K562 (cell line): ENCODE results near the gene HAPLN3. TPM values are rescaled to one million over a fixed set of nuclear protein-coding genes. Genes with fewer than 3 reads are reported as not detected.

Experiments
- ATAC-seq: fragments of 200-7000 bp; cut with Tn5 transposase; 3 replicates; pipeline ENCODE4 v1.9.1; 2020; ENCODE audit warnings: moderate library complexity
- BruUV-seq: library from RNA; stranded (reverse); fragments of 400-500 nt; replicated peaks from 2 replicates; lab custom pipeline; 2021; lab: Mats Ljungman, UMichigan
- CTCF ChIA-PET: fragments of 300-600 bp; formaldehyde crosslinking; extraction: SDS; loops from one replicate; lab custom pipeline; 2021; ENCODE audit warnings: low intra/inter-chr PET ratio; lab: Yijun Ruan, JAX
- POLR2A ChIA-PET: fragments of 300-600, 350-650 bp; sonication (Branson Sonifier 250); formaldehyde crosslinking; extraction: SDS; loops from one replicate; lab custom pipeline; 2021; ENCODE audit warnings: antibody characterized with exemption, inconsistent platforms; lab: Yijun Ruan, JAX
- DNase-seq, 4 experiments: peaks; one replicate each; pipeline versions ENCODE4 v3.0.0 to v3.0.0-alpha.2; 2011 to 2018; ENCODE audit warnings: low spot score in 3 of 4, mixed read lengths in 3 of 4; ENCODE audit errors: extremely low read depth in 1 of 4
- FAIRE-seq: peaks from 2 replicates; lab custom pipeline; 2011; peaks lifted over from hg19 to GRCh38; lab: Jason Lieb, UNC
- H2AFZ ChIP-seq: 2 replicates; pipeline ENCODE4 v1.6.0; 2011; ENCODE audit warnings: low read depth, low read length, control low read depth, inconsistent platforms
- H3K27ac ChIP-seq: fragments of 200-600 bp; 3 replicates; pipeline ENCODE4 v1.8.0; 2011; ENCODE audit warnings: low read depth, mild to moderate bottlenecking, control low read depth, inconsistent platforms, low read length, moderate library complexity, mixed read lengths; ENCODE audit errors: extremely low read depth
- H3K27me3 ChIP-seq, 2 experiments: fragments of 300-600 bp in 1 of 2; 2 replicates in 1 of 2; 3 replicates in 1 of 2; pipeline versions ENCODE4 v1.6.0 to v1.8.0; 2011; ENCODE audit warnings: inconsistent platforms in 2 of 2, low read length in 2 of 2, mild to moderate bottlenecking in 1 of 2, mixed read lengths in 1 of 2, moderate library complexity in 1 of 2; ENCODE audit not compliant: control insufficient read depth in 2 of 2, insufficient read depth in 2 of 2
- H3K36me3 ChIP-seq: fragments of 300-600 bp; 3 replicates; pipeline ENCODE4 v1.8.0; 2011; ENCODE audit warnings: mild to moderate bottlenecking, low read length, inconsistent platforms; ENCODE audit not compliant: control insufficient read depth, insufficient read depth
- H3K4me1 ChIP-seq, 2 experiments: fragments of 200-600 bp in 1 of 2; replicated peaks in 1 of 2; 2 replicates in 1 of 2; 3 replicates in 1 of 2; pipeline versions ENCODE4 v1.5.1 to v1.8.0; 2011; ENCODE audit warnings: inconsistent platforms in 2 of 2, low read length in 2 of 2, mild to moderate bottlenecking in 1 of 2, mixed read lengths in 1 of 2, moderate library complexity in 1 of 2; ENCODE audit not compliant: control insufficient read depth in 2 of 2, insufficient read depth in 2 of 2
- H3K4me2 ChIP-seq: 2 replicates; pipeline ENCODE4 v1.6.1; 2011; ENCODE audit warnings: low read length, control low read depth, inconsistent platforms, mixed read lengths; ENCODE audit not compliant: insufficient read depth
- H3K4me3 ChIP-seq: fragments of 200-600 bp; sonication (generic), shearing (Covaris generic); 2 replicates; pipeline ENCODE4 v1.5.1; 2016; ENCODE audit warnings: control low read depth, inconsistent platforms
- H3K79me2 ChIP-seq: fragments of 200-600 bp; 3 replicates; pipeline ENCODE4 v1.8.0; 2011; ENCODE audit warnings: low read length, inconsistent platforms; ENCODE audit not compliant: control insufficient read depth, insufficient read depth
- H3K9ac ChIP-seq, 2 experiments: 2 replicates each; pipeline versions ENCODE4 v1.6.0 to v1.6.1; 2011; ENCODE audit warnings: low read depth in 2 of 2, low read length in 2 of 2, control low read depth in 1 of 2, inconsistent platforms in 1 of 2, mild to moderate bottlenecking in 1 of 2, mixed read lengths in 1 of 2; ENCODE audit not compliant: insufficient read depth in 1 of 2
- H3K9me1 ChIP-seq: one replicate; pipeline ENCODE4 v1.6.0; 2011; ENCODE audit warnings: inconsistent platforms, mild to moderate bottlenecking, low read length, moderate library complexity; ENCODE audit not compliant: control insufficient read depth, insufficient read depth
- H3K9me3 ChIP-seq: replicated peaks from 2 replicates; pipeline ENCODE4 v1.5.1; 2011; ENCODE audit warnings: low read depth, low read length, inconsistent platforms; ENCODE audit not compliant: control insufficient read depth, insufficient read depth
- H4K20me1 ChIP-seq: replicated peaks from 2 replicates; pipeline ENCODE4 v1.6.1; 2011; ENCODE audit warnings: low read length, inconsistent platforms, mixed read lengths; ENCODE audit not compliant: control insufficient read depth, insufficient read depth
- CBFA2T2 ChIP-seq: fragments of 450-650 bp; conservative IDR thresholded peaks from 2 replicates; pipeline ENCODE4 v1.6.1; 2017; ENCODE audit warnings: mild to moderate bottlenecking
- FIP1L1 ChIP-seq: fragments of 200-400 bp; formaldehyde crosslinking; IDR thresholded peaks from 2 replicates; pipeline ENCODE4 v1.6.1; 2018; ENCODE audit warnings: mild to moderate bottlenecking, low read depth, low read length; ENCODE audit not compliant: poor library complexity, severe bottlenecking
- HDAC2 ChIP-seq: fragments of 450-650 bp; IDR thresholded peaks from 2 replicates; pipeline ENCODE4 v1.6.1; 2016; ENCODE audit warnings: mild to moderate bottlenecking
- MCM2 ChIP-seq: fragments of 450-650 bp; IDR thresholded peaks from 2 replicates; pipeline ENCODE4 v1.6.1; 2017; ENCODE audit warnings: low read depth, mild to moderate bottlenecking
- NELFE ChIP-seq: IDR thresholded peaks from 2 replicates; pipeline ENCODE4 v1.6.1; 2011; ENCODE audit warnings: mild to moderate bottlenecking; ENCODE audit not compliant: insufficient read depth, insufficient read length
- PHTF2 ChIP-seq: fragments of 250-450 bp; sonication (Bioruptor Pico); IDR thresholded peaks from 2 replicates; pipeline ENCODE4 v1.5.0; 2021; ENCODE audit warnings: mild to moderate bottlenecking
- ZBTB8A ChIP-seq: fragments of 450-650 bp; IDR thresholded peaks from 2 replicates; pipeline ENCODE4 v1.6.1; 2018; ENCODE audit warnings: mild to moderate bottlenecking, moderate library complexity; ENCODE audit not compliant: partially characterized antibody
- ZNF589 ChIP-seq: fragments of 200-800 bp; sonication (Bioruptor generic); IDR thresholded peaks from 2 replicates; pipeline ENCODE4 v1.6.1; 2016; ENCODE audit warnings: low read depth, missing genetic modification characterization, missing compliant biosample characterization
- WGBS: fragments of 100-300 bp; shearing (Covaris generic); methylation state at CpG from one replicate; pipeline ENCODE4 v1.1.6; 2016; ENCODE audit warnings: low coverage, mixed read lengths; ENCODE audit not compliant: insufficient coverage; ENCODE audit errors: missing lambda C conversion rate; 5-methylcytosine and 5-hydroxymethylcytosine counted together
- in situ Hi-C: fragments of 300-500 bp; cut with MboI; formaldehyde crosslinking; loops from 4 replicates; pipeline ENCODE4 v1.15.0; 2018; ENCODE audit warnings: inconsistent platforms, mixed read lengths
- intact Hi-C: fragments of 100-400 bp; cut with micrococcal nuclease; formaldehyde crosslinking; loops from 2 replicates; pipeline ENCODE4 v1.14.2; 2022
- polyA plus RNA-seq, 8 experiments: library from polyadenylated mRNA; depleted of rRNA in 4 of 8; stranded (reverse) in 5 of 8; unstranded in 3 of 8; fragments of >200 nt; fragmentation: Nextera tagmentation in 2 of 8; fragmentation: Illumina TruSeq in 1 of 8; extraction: Ambion mirVana in 2 of 8; extraction: Trizol in 1 of 8; gene quantifications; 2 replicates each; pipeline versions ENCODE4 v1.2.1 to v1.2.3, GENCODE V29; 2011 to 2014; ENCODE audit warnings: inconsistent platforms in 1 of 8, missing spikeins in 1 of 8
- total RNA-seq, 7 experiments: library from RNA; depleted of rRNA in 6 of 7; stranded (reverse); fragments of >200 nt in 6 of 7; fragmentation: Illumina TruSeq in 2 of 7; extraction: Trizol in 2 of 7; gene quantifications; 2 replicates each; pipeline versions ENCODE4 v1.2.1 to v1.2.3, GENCODE V29; 2011 to 2021; ENCODE audit warnings: low replicate concordance in 1 of 7

Gene HAPLN3
- total and polyA plus RNA-seq, 9 of the 15 experiments (the other 6 are each of a cell fraction or from before 2014, with no cell fraction given): 0.04 to 2.4 (median 0.65) TPM

DNA sequence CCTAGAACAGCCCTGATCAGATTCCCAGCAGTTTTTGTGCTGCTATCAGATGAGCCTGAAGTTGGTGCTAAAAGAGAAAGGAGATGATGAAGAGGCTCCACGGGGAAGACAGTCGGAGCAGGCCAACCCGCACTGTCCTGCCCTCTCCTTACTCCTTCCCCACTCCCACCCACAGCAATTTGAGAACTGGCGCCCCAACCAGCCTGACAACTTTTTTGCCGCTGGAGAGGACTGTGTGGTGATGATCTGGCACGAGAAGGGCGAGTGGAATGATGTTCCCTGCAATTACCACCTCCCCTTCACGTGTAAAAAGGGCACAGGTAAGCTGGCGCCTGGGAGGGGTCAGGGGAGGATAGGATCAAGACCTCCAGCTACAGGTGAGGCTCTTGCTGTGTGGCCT lies 22.6 kb downstream of the HAPLN3 start:
- Histone ChIP-seq H3K9me1 (peaks cover 5% of the 10 kb centered on the region), H3K4me3 (no peak overlapping the region), H3K36me3 (no peaks in the 10 kb centered on the region), H3K27me3 (peaks cover 41 to 71% of the 10 kb centered on the region in 2 experiments; a peak in 4 of 5 replicates), H2AFZ (no peak overlapping the region), H4K20me1 (peaks cover 5% of the 10 kb centered on the region), H3K4me2 (no peak overlapping the region), H3K4me1 (peaks cover 8 to 22% of the 10 kb centered on the region in 2 experiments; a peak in 4 of 5 replicates), H3K27ac (no peak overlapping the region), H3K9ac (no peak overlapping the region), H3K9me3 (no peaks in the 10 kb centered on the region), H3K79me2 (no peaks in the 10 kb centered on the region)
- ATAC-seq (no peak), FAIRE-seq (no peak), DNase-seq (no peak)
- WGBS: under 1% methylated on average over 9 of the region's 9 CpGs
- intact Hi-C loops (loop anchor here (5.0 kb wide), 1 partner anchor 35 kb away; no protein-coding TSS in a partner anchor), in situ Hi-C loops (no loop called here)
- ChIA-PET CTCF (no interaction called here), POLR2A (interaction anchor here (0.5 to 1.6 kb wide), 3 partner anchors 15 to 530 kb away, joined by 3 to 5 read pairs (median 3); no protein-coding TSS in a partner anchor)
- no peak for TF ChIP-seq ZNF589
- TF ChIP-seq PHTF2 (CRISPR knock-in tag): no peak
- TF ChIP-seq MCM2: no peak
- no peak for TF ChIP-seq HDAC2
- no peak for TF ChIP-seq FIP1L1
- no peak for TF ChIP-seq CBFA2T2
- no peak for TF ChIP-seq NELFE
- TF ChIP-seq ZBTB8A: no peak
- BruUV-seq: no TSS peak
